ENCODE results near the gene ANK2.
A peak's percentile ranks its signal among the peaks of the same experiment; 100 is the strongest.

ANK2 gene

GRCh38 chr4:113016377-113016776 is 33.1 kb upstream of the ANK2 start:
- Histone ChIP-seq H3K79me2 (ENCODE audit: control insufficient read depth, insufficient read depth, low read length, unreplicated experiment) (no peaks in the 10 kb centered on the region), H3K36me3 (ENCODE audit: insufficient read depth, low read length) (no peaks in the 10 kb centered on the region), H3K27ac (ENCODE audit: low read depth, low read length) (no peak overlapping the region), H3K4me3 (ENCODE audit: low read depth, low read length) (no peak overlapping the region), H2AFZ (ENCODE audit: low read length, unreplicated experiment) (no peak overlapping the region), H3K4me1 (ENCODE audit: control insufficient read depth, insufficient read depth, low read length, unreplicated experiment) (no peaks in the 10 kb centered on the region), H3K27me3 (ENCODE audit: insufficient read depth, low read length) (no peaks in the 10 kb centered on the region)

- Histone ChIP-seq H3K4me1 (ENCODE audit: control insufficient read depth, insufficient read depth, low read length, unreplicated experiment) (no peaks in the 10 kb centered on the region), H2AFZ (ENCODE audit: low read length, unreplicated experiment) (no peak overlapping the region), H3K27ac (ENCODE audit: low read depth, low read length) (no peak overlapping the region), H3K79me2 (ENCODE audit: control insufficient read depth, insufficient read depth, low read length, unreplicated experiment) (no peaks in the 10 kb centered on the region), H3K36me3 (ENCODE audit: insufficient read depth, low read length) (no peaks in the 10 kb centered on the region), H3K27me3 (ENCODE audit: insufficient read depth, low read length) (no peaks in the 10 kb centered on the region), H3K4me3 (ENCODE audit: low read depth, low read length) (no peak overlapping the region)
These were observed 28.5 kb upstream of the ANK2 start for GRCh38 chr4:113020966-113021365.

GRCh38 chr4:113024388-113024787 is 25.1 kb upstream of the ANK2 start:
- H3K4me3 ChIP-seq (ENCODE audit: low read depth, low read length), result no peak overlapping the region
- H3K27ac ChIP-seq (ENCODE audit: low read depth, low read length), result no peak overlapping the region
- no peak overlapping the region for H2AFZ ChIP-seq (ENCODE audit: low read length, unreplicated experiment)
- peaks cover 13% of the 10 kb centered on the region for H3K4me1 ChIP-seq (ENCODE audit: control insufficient read depth, insufficient read depth, low read length, unreplicated experiment)
- no peaks in the 10 kb centered on the region for H3K36me3 ChIP-seq (ENCODE audit: insufficient read depth, low read length)
- H3K27me3 ChIP-seq (ENCODE audit: insufficient read depth, low read length), result no peaks in the 10 kb centered on the region
- no peaks in the 10 kb centered on the region for H3K79me2 ChIP-seq (ENCODE audit: control insufficient read depth, insufficient read depth, low read length, unreplicated experiment)

GRCh38 chr4:113025416-113025815 is 24.0 kb upstream of the ANK2 start:
- H3K4me3 ChIP-seq (ENCODE audit: low read depth, low read length), result no peak overlapping the region
- H3K79me2 ChIP-seq (ENCODE audit: control insufficient read depth, insufficient read depth, low read length, unreplicated experiment), result no peaks in the 10 kb centered on the region
- H3K27ac ChIP-seq (ENCODE audit: low read depth, low read length), result no peak overlapping the region
- H3K27me3 ChIP-seq (ENCODE audit: insufficient read depth, low read length), result no peaks in the 10 kb centered on the region
- H2AFZ ChIP-seq (ENCODE audit: low read length, unreplicated experiment), result no peak overlapping the region
- no peaks in the 10 kb centered on the region for H3K36me3 ChIP-seq (ENCODE audit: insufficient read depth, low read length)
- H3K4me1 ChIP-seq (ENCODE audit: control insufficient read depth, insufficient read depth, low read length, unreplicated experiment), result peaks cover 13% of the 10 kb centered on the region

GRCh38 chr4:113026556-113026955 is 22.9 kb upstream of the ANK2 start:
- peaks cover 13% of the 10 kb centered on the region for H3K4me1 ChIP-seq (ENCODE audit: control insufficient read depth, insufficient read depth, low read length, unreplicated experiment)
- no peaks in the 10 kb centered on the region for H3K36me3 ChIP-seq (ENCODE audit: insufficient read depth, low read length)
- no peaks in the 10 kb centered on the region for H3K79me2 ChIP-seq (ENCODE audit: control insufficient read depth, insufficient read depth, low read length, unreplicated experiment)
- H3K27me3 ChIP-seq (ENCODE audit: insufficient read depth, low read length), result no peaks in the 10 kb centered on the region
- peak overlapping the region; percentile 2 for H2AFZ ChIP-seq (ENCODE audit: low read length, unreplicated experiment)
- H3K4me3 ChIP-seq (ENCODE audit: low read depth, low read length), result peak overlapping the region; percentile 19; the same call in 1 of the 2 replicates
- H3K27ac ChIP-seq (ENCODE audit: low read depth, low read length), result no peak overlapping the region

- Histone ChIP-seq H3K4me3 (ENCODE audit: low read depth, low read length) (no peak overlapping the region), H3K27me3 (ENCODE audit: insufficient read depth, low read length) (no peaks in the 10 kb centered on the region), H3K79me2 (ENCODE audit: control insufficient read depth, insufficient read depth, low read length, unreplicated experiment) (no peaks in the 10 kb centered on the region), H3K27ac (ENCODE audit: low read depth, low read length) (no peak overlapping the region), H3K36me3 (ENCODE audit: insufficient read depth, low read length) (no peaks in the 10 kb centered on the region), H3K4me1 (ENCODE audit: control insufficient read depth, insufficient read depth, low read length, unreplicated experiment) (peaks cover 13% of the 10 kb centered on the region), H2AFZ (ENCODE audit: low read length, unreplicated experiment) (no peak overlapping the region)
These were observed 21.4 kb upstream of the ANK2 start for GRCh38 chr4:113028074-113028473.

- H3K36me3 ChIP-seq (ENCODE audit: insufficient read depth, low read length), result no peaks in the 10 kb centered on the region
- no peak overlapping the region for H2AFZ ChIP-seq (ENCODE audit: low read length, unreplicated experiment)
- no peaks in the 10 kb centered on the region for H3K27me3 ChIP-seq (ENCODE audit: insufficient read depth, low read length)
- peaks cover 13% of the 10 kb centered on the region for H3K4me1 ChIP-seq (ENCODE audit: control insufficient read depth, insufficient read depth, low read length, unreplicated experiment)
- no peak overlapping the region for H3K4me3 ChIP-seq (ENCODE audit: low read depth, low read length)
- no peak overlapping the region for H3K27ac ChIP-seq (ENCODE audit: low read depth, low read length)
- no peaks in the 10 kb centered on the region for H3K79me2 ChIP-seq (ENCODE audit: control insufficient read depth, insufficient read depth, low read length, unreplicated experiment)
These were observed 18.2 kb upstream of the ANK2 start for GRCh38 chr4:113031212-113031611.

GRCh38 chr4:113040793-113041192 is 8.7 kb upstream of the ANK2 start:
- Histone ChIP-seq H3K27ac (ENCODE audit: low read depth, low read length) (no peak overlapping the region), H3K36me3 (ENCODE audit: insufficient read depth, low read length) (no peaks in the 10 kb centered on the region), H3K4me3 (ENCODE audit: low read depth, low read length) (no peak overlapping the region)

GRCh38 chr4:113042502-113042901 is 7.0 kb upstream of the ANK2 start:
- Histone ChIP-seq H3K4me1 (ENCODE audit: control insufficient read depth, insufficient read depth, low read length, unreplicated experiment) (no peaks in the 10 kb centered on the region), H3K36me3 (ENCODE audit: insufficient read depth, low read length) (no peaks in the 10 kb centered on the region)

More at GRCh38 chr4:113040793-113041192, 8.7 kb upstream of the ANK2 start:
- Histone ChIP-seq H3K4me1 (ENCODE audit: control insufficient read depth, insufficient read depth, low read length, unreplicated experiment) (no peaks in the 10 kb centered on the region), H3K27me3 (ENCODE audit: insufficient read depth, low read length) (no peaks in the 10 kb centered on the region), H2AFZ (ENCODE audit: low read length, unreplicated experiment) (no peak overlapping the region), H3K79me2 (ENCODE audit: control insufficient read depth, insufficient read depth, low read length, unreplicated experiment) (no peaks in the 10 kb centered on the region)

GRCh38 chr4:113043591-113043990 is 5.9 kb upstream of the ANK2 start:
- no peak overlapping the region for H3K4me3 ChIP-seq (ENCODE audit: low read depth, low read length)
- H3K36me3 ChIP-seq (ENCODE audit: insufficient read depth, low read length), result no peaks in the 10 kb centered on the region
- no peak overlapping the region for H3K27ac ChIP-seq (ENCODE audit: low read depth, low read length)
- no peaks in the 10 kb centered on the region for H3K79me2 ChIP-seq (ENCODE audit: control insufficient read depth, insufficient read depth, low read length, unreplicated experiment)
- no peaks in the 10 kb centered on the region for H3K4me1 ChIP-seq (ENCODE audit: control insufficient read depth, insufficient read depth, low read length, unreplicated experiment)
- H2AFZ ChIP-seq (ENCODE audit: low read length, unreplicated experiment), result no peak overlapping the region
- no peaks in the 10 kb centered on the region for H3K27me3 ChIP-seq (ENCODE audit: insufficient read depth, low read length)

More at GRCh38 chr4:113042502-113042901, 7.0 kb upstream of the ANK2 start:
- H3K79me2 ChIP-seq (ENCODE audit: control insufficient read depth, insufficient read depth, low read length, unreplicated experiment), result no peaks in the 10 kb centered on the region
- H3K4me3 ChIP-seq (ENCODE audit: low read depth, low read length), result no peak overlapping the region
- H3K27me3 ChIP-seq (ENCODE audit: insufficient read depth, low read length), result no peaks in the 10 kb centered on the region
- H3K27ac ChIP-seq (ENCODE audit: low read depth, low read length), result no peak overlapping the region
- no peak overlapping the region for H2AFZ ChIP-seq (ENCODE audit: low read length, unreplicated experiment)

GRCh38 chr4:113050371-113050755 is 910 bp downstream of the ANK2 start:
- no peak overlapping the region for H3K4me3 ChIP-seq (ENCODE audit: low read depth, low read length)
- no peak overlapping the region for H3K27ac ChIP-seq (ENCODE audit: low read depth, low read length)
- H3K36me3 ChIP-seq (ENCODE audit: insufficient read depth, low read length), result no peaks in the 10 kb centered on the region

More at GRCh38 chr4:113050371-113050755, 910 bp downstream of the ANK2 start:
- H3K27me3 ChIP-seq (ENCODE audit: insufficient read depth, low read length), result no peaks in the 10 kb centered on the region
- H2AFZ ChIP-seq (ENCODE audit: low read length, unreplicated experiment), result no peak overlapping the region
- no peaks in the 10 kb centered on the region for H3K4me1 ChIP-seq (ENCODE audit: control insufficient read depth, insufficient read depth, low read length, unreplicated experiment)
- no peaks in the 10 kb centered on the region for H3K79me2 ChIP-seq (ENCODE audit: control insufficient read depth, insufficient read depth, low read length, unreplicated experiment)

Data from ACC112 (cell line).